Parathyroid adenoma (tissue), 2 donors: Measurements from ENCODE around the gene STK17B.

Source experiments
- H2AFZ ChIP-seq: fragments of 300-600 bp; sonication (generic); one replicate; pipeline ENCODE4 v1.7.0; 2017; ENCODE audit warnings: antibody characterized with exemption, mild to moderate bottlenecking
- H3K27ac ChIP-seq: fragments of 300-600 bp; sonication (generic); one replicate; pipeline ENCODE4 v1.7.0; 2017
- H3K27me3 ChIP-seq: fragments of 300-600 bp; sonication (generic); one replicate; pipeline ENCODE4 v1.7.0; 2017; ENCODE audit warnings: low read length; ENCODE audit not compliant: control insufficient read depth, insufficient read depth
- H3K36me3 ChIP-seq: fragments of 300-600 bp; sonication (generic); one replicate; pipeline ENCODE4 v1.7.0; 2017; ENCODE audit warnings: low read length; ENCODE audit not compliant: control insufficient read depth, insufficient read depth
- H3K4me1 ChIP-seq: fragments of 300-600 bp; sonication (generic); one replicate; pipeline ENCODE4 v1.7.0; 2017; ENCODE audit warnings: control low read depth
- H3K4me2 ChIP-seq: fragments of 300-600 bp; sonication (generic); one replicate; pipeline ENCODE4 v1.7.0; 2017; ENCODE audit warnings: low read length
- H3K4me3 ChIP-seq: fragments of 300-600 bp; sonication (generic); one replicate; pipeline ENCODE4 v1.7.0; 2017; ENCODE audit warnings: low read depth, low read length
- H3K79me2 ChIP-seq: fragments of 300-600 bp; sonication (generic); one replicate; pipeline ENCODE4 v1.7.0; 2017; ENCODE audit warnings: control low read depth
- H3K9ac ChIP-seq: fragments of 300-600 bp; sonication (generic); one replicate; pipeline ENCODE4 v1.7.0; 2017; ENCODE audit warnings: mild to moderate bottlenecking
- H3K9me3 ChIP-seq: fragments of 300-600 bp; sonication (generic); one replicate; pipeline ENCODE4 v1.7.0; 2017; ENCODE audit warnings: low read length; ENCODE audit not compliant: control insufficient read depth
- TF ChIP-seq, protein P1 (sequence below): fragments of 300-600 bp; sonication (generic); IDR thresholded peaks from one replicate; pipeline ENCODE4 v1.7.0; 2017; ENCODE audit warnings: antibody characterized with exemption, mild to moderate bottlenecking
- donor health status: primary hyperparathyroidism.

The STK17B gene

GRCh38 chr2:196205881-196206435 lies 34.6 kb upstream of the STK17B start:
- Histone ChIP-seq H3K4me2 (no peak overlapping the region), H3K36me3 (no peaks in the 10 kb centered on the region), H3K9ac (no peak overlapping the region), H3K4me1 (no peaks in the 10 kb centered on the region), H3K27ac (no peak overlapping the region), H3K79me2 (no peaks in the 10 kb centered on the region), H2AFZ (no peak overlapping the region), H3K27me3 (no peaks in the 10 kb centered on the region), H3K9me3 (no peaks in the 10 kb centered on the region), H3K4me3 (no peak overlapping the region)
- TF ChIP-seq, protein P1, sequence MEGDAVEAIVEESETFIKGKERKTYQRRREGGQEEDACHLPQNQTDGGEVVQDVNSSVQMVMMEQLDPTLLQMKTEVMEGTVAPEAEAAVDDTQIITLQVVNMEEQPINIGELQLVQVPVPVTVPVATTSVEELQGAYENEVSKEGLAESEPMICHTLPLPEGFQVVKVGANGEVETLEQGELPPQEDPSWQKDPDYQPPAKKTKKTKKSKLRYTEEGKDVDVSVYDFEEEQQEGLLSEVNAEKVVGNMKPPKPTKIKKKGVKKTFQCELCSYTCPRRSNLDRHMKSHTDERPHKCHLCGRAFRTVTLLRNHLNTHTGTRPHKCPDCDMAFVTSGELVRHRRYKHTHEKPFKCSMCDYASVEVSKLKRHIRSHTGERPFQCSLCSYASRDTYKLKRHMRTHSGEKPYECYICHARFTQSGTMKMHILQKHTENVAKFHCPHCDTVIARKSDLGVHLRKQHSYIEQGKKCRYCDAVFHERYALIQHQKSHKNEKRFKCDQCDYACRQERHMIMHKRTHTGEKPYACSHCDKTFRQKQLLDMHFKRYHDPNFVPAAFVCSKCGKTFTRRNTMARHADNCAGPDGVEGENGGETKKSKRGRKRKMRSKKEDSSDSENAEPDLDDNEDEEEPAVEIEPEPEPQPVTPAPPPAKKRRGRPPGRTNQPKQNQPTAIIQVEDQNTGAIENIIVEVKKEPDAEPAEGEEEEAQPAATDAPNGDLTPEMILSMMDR: no peak

DNA sequence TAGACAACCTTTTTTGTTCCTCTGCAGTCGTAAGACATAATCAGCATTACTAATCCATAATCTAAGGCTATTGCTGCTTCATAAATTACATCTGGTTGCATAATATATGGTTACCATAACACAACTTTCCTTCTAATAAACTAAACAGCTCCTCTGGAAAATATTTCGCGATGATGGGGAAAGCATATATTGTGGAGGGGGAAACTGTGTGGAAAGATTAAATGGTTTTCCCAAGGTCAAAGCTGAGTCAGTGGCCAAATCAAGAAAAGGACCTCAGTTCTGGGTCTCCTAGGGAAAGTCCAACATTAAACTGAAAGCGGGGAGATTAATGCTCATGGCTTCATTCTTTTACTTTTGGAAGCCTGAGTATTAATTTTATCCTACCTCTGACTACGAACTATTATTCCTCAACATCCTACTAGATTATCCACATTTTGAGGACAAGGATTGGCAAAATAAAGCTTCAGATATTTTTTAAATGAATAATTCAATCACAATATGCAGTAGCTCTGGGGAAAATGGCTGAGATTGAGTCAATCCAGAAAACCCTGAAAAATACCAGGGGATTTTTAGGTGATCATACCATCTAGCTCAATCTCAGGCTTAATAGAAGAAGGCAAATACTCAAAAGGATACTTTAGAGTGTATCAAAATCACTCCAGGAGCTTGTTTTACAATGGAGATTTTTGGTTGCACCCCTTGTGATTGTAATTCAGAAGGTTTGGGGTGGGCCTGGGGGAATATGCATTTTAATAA lies 33.8 kb upstream of the STK17B start:
- no peak overlapping the region for H3K4me3 ChIP-seq
- H3K9ac ChIP-seq: no peak overlapping the region
- H3K4me1 ChIP-seq: no peaks in the 10 kb centered on the region
- H3K27ac ChIP-seq: no peak overlapping the region
- no peaks in the 10 kb centered on the region for H3K36me3 ChIP-seq
- no peaks in the 10 kb centered on the region for H3K27me3 ChIP-seq
- no peak overlapping the region for H3K4me2 ChIP-seq
- TF ChIP-seq, protein P1: no peak
- H3K9me3 ChIP-seq: no peaks in the 10 kb centered on the region
- no peaks in the 10 kb centered on the region for H3K79me2 ChIP-seq
- no peak overlapping the region for H2AFZ ChIP-seq

DNA sequence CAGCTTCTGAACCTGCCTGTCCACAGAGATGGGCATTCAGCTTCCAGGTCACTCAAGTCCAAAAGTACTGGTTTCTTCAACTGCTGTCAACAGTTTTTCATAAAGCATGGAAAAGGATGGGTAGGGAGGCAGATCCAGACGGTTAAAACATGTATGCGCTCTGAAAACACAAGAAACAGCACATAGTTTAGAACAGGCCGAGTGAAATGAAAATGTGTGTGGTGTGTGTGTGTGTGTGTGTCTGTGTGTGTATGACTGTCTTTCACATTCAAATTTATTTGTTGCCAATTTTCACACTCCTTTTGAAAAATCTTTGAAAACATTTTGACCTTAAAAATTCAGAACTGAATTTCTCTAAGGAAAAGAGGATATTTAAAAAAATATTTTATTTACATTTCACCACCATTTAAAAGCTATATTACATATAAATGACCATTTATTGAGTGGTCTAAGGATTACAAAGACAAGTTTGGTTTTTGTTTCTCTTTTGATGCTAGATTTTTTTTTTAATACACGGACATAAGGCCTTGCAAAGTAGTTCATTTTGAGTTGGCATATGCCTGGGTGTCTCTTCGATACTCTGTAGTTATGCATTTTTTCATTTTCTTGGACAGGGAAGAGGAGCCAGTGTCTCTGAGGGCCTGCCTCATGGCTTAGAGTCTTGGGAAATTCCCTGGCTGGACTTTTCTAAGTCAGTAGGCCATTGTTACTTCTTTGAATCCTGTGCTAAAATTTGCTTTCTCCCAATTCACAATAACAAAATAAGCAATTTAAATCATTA lies 30.0 kb upstream of the STK17B start:
- no peak overlapping the region for H3K27ac ChIP-seq
- no peaks in the 10 kb centered on the region for H3K27me3 ChIP-seq
- no peak overlapping the region for H3K9ac ChIP-seq
- H3K4me2 ChIP-seq: no peak overlapping the region
- no peaks in the 10 kb centered on the region for H3K79me2 ChIP-seq
- no peak overlapping the region for H3K4me3 ChIP-seq
- H3K9me3 ChIP-seq: no peaks in the 10 kb centered on the region
- TF ChIP-seq, protein P1: no peak
- no peaks in the 10 kb centered on the region for H3K4me1 ChIP-seq
- no peak overlapping the region for H2AFZ ChIP-seq
- H3K36me3 ChIP-seq: no peaks in the 10 kb centered on the region

DNA sequence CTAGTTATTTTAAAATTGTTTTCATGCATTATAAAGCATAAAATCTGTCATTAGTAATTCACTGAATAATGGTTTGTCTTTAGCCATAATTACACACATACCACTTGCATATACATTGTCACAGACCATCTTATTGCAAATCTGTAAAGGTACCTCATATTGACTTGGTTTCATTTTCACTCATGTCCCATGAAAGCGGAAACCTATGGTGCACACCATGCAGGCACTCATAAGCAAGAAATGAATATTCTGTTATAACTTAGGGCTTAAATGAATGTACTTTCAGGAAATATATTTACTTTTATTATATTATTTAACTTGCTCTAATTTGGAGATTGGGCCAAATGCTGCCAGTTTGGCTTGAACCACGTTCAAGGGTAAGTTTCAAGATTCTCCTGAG lies 29.2 kb upstream of the STK17B start:
- Histone ChIP-seq H3K9me3 (no peaks in the 10 kb centered on the region), H2AFZ (no peak overlapping the region), H3K4me3 (no peak overlapping the region), H3K4me2 (no peak overlapping the region), H3K27ac (no peak overlapping the region), H3K79me2 (no peaks in the 10 kb centered on the region), H3K4me1 (no peaks in the 10 kb centered on the region), H3K9ac (no peak overlapping the region), H3K36me3 (no peaks in the 10 kb centered on the region), H3K27me3 (no peaks in the 10 kb centered on the region)
- TF ChIP-seq, protein P1: no peak
